ENCODE data around the gene PRCD. TPM values are rescaled to one million over a fixed set of nuclear protein-coding genes. Genes with fewer than 3 reads are reported as not detected.
A peak's percentile ranks its signal among the peaks of the same experiment; 100 is the strongest.

The PRCD gene
- total and polyA plus RNA-seq, 8 donors = 0.72 to 12.2 (median 4.2) TPM; not detected in 3

DNA sequence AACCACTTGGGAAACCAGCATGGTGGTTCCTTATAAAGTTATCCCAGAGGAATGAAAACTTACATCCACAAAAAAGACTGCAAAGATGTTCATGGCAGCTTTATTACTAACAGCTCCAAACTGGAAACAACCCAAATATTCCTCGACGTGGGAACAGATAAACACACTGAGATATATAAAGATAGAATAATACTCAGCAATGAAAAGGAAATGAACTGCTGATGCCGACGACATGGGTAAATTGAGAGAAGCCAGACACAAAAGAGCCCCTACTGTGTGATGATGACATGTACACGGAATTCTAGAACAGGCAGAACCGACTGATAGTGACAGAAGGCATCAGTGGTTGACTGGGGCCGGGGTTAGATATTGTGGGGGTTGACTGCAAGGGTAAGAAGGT, 9.7 kb downstream of the PRCD start:
- Histone ChIP-seq H3K4me3 (no peak overlapping the region), H3K9me3 (no peaks in the 10 kb centered on the region), H3K4me1 (peaks cover 42 to 66% (median 56%) of the 10 kb centered on the region in 4 donors), H3K36me3 (no peaks in the 10 kb centered on the region), H3K27ac (peak overlapping the region in 1 of 5 donors; percentile 74), H3K27me3 (peaks cover 0 to 10% (median 0%) of the 10 kb centered on the region in 3 donors)
- TF ChIP-seq EP300 (IDR thresholded peaks at IDR 0.05) (no peak), POLR2A (IDR thresholded peaks at IDR 0.05) (no peak), POLR2AphosphoS5 (IDR thresholded peaks at IDR 0.05) (no peak)
- TF ChIP-seq, protein P1, sequence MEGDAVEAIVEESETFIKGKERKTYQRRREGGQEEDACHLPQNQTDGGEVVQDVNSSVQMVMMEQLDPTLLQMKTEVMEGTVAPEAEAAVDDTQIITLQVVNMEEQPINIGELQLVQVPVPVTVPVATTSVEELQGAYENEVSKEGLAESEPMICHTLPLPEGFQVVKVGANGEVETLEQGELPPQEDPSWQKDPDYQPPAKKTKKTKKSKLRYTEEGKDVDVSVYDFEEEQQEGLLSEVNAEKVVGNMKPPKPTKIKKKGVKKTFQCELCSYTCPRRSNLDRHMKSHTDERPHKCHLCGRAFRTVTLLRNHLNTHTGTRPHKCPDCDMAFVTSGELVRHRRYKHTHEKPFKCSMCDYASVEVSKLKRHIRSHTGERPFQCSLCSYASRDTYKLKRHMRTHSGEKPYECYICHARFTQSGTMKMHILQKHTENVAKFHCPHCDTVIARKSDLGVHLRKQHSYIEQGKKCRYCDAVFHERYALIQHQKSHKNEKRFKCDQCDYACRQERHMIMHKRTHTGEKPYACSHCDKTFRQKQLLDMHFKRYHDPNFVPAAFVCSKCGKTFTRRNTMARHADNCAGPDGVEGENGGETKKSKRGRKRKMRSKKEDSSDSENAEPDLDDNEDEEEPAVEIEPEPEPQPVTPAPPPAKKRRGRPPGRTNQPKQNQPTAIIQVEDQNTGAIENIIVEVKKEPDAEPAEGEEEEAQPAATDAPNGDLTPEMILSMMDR (IDR thresholded peaks at IDR 0.05) = no peak
- no peak for DNase-seq
- WGBS, 5 donors = 65 to 74% (median 73%) methylated on average over 7 of the region's 7 CpGs
- intact Hi-C loops (cut with DNase I; ENCODE audit: low total_unique reads) = no loop called here

DNA sequence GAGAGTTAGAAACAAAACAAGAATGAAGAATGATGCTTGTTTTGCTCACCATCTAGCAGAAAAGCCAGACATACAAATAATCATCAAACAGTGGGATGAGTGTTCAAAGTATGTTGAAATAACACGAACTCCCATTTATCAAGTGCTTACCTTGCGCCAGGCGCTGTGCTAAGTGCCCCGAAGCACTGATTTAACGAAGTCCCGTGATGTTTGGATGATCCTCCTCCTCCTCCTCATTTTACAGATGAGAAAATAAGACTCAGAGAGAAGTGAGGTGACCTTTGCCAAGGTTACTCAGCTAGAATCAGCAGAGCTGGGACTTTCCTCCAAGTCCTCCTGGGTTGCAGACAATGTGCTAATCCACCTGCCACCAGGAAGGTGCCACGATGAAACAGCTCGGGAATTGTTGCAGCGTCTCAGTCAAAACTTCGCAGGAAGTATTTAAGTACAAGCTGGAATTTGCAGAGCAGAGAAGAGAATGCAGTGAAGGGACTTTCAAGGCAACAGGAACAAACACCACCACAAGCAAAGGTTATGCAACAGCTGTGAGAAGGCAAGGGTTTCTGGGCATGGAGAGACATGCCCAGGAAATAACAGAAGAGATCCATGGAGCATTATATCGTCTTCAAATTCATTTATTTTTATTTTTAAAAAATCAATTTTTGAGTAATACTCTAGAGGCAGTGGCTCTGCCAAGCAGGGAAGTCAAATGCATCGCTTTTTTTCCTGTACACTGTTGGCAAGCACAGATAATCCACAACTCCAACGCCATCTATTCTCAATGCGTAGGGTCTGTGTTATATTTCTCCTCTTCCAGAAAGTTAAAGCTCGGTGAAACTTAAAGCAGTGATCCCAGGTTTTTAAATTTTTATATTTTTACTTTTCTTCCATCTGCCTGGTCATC, 11.1 kb downstream of the PRCD start:
- WGBS, 5 donors = 40 to 49% (median 44%) methylated on average over 15 of the region's 15 CpGs
- Histone ChIP-seq H3K36me3 (no peaks in the 10 kb centered on the region), H3K4me1 (peaks cover 31 to 59% (median 43%) of the 10 kb centered on the region in 4 donors), H3K27me3 (no peaks in the 10 kb centered on the region), H3K9me3 (no peaks in the 10 kb centered on the region), H3K4me3 (no peak overlapping the region), H3K27ac (peak overlapping the region in 4 of 5 donors; percentile 4 to 65 (median 35))
- TF ChIP-seq, protein P1 (IDR thresholded peaks at IDR 0.05) = no peak
- TF ChIP-seq POLR2A (IDR thresholded peaks at IDR 0.05) (no peak), EP300 (IDR thresholded peaks at IDR 0.05) (no peak), POLR2AphosphoS5 (IDR thresholded peaks at IDR 0.05) (no peak)
- no peak for DNase-seq
- intact Hi-C loops (cut with DNase I; ENCODE audit: low total_unique reads) = no loop called here

DNA sequence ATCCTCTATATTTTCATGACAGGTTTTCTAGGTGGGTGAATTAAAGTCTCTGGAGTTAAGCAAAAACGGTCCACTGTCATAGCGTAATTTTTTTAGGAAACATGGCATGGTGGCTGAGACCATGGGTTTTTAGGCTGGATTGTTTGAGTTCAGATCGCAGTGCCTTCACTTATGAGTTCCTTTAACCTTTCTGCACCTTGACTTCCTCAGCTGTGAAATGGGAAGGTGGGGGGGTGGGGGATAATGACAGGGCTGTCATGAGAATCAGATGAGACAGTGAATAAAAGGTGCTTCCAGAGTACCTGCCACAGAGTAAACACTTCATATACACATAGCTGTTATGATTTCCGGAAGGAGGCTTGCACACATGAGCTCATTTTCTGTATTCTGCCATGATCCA, 11.8 kb downstream of the PRCD start:
- Histone ChIP-seq H3K9me3 (no peaks in the 10 kb centered on the region), H3K4me1 (peaks cover 24 to 57% (median 41%) of the 10 kb centered on the region in 4 donors), H3K36me3 (no peaks in the 10 kb centered on the region), H3K27me3 (no peaks in the 10 kb centered on the region), H3K27ac (no peak overlapping the region), H3K4me3 (no peak overlapping the region)
- TF ChIP-seq, protein P1 (IDR thresholded peaks at IDR 0.05) = no peak
- no peak for TF ChIP-seq POLR2AphosphoS5 (IDR thresholded peaks at IDR 0.05)
- no peak for TF ChIP-seq EP300 (IDR thresholded peaks at IDR 0.05)
- no peak for TF ChIP-seq POLR2A (IDR thresholded peaks at IDR 0.05)
- no peak for DNase-seq
- intact Hi-C loops (cut with DNase I; ENCODE audit: low total_unique reads) = no loop called here
- WGBS, 5 donors = 75 to 92% (median 88%) methylated on average over 4 of the region's 4 CpGs

DNA sequence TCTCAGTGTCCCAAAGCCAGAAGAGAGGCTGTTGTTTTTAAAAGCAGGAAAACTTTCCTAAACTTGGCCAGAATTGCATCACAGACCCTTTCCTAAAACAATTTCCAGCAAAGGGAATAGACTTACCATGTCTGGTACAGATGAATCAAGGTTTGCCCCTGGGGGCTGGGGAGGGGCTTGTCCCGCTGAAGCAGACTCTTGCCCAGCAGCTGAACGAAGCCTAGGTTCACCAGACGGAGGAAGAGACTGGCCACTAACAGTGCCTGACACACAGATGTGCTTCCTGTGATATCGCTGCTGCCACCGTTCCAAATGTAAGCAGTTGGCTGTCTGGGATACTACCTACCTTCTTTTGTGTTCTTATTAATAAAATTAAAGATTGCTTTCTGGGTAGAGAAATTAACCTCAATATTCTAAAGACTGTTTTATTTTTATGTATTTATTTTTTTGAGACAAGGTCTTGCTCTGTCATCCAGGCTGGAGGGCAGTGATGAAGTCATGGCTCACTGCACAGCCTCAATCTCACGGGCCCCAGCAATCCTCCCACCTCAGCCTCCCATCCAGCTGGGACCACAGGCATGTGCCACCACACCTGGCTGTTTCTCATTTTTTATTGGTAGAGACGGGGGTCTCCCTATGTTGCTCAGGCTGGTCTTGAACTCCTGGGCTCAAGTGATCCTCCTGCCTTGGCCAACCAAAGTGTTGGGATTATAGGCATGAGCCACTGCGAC, 13.5 kb downstream of the PRCD start:
- Histone ChIP-seq H3K4me3 (no peak overlapping the region), H3K9me3 (no peaks in the 10 kb centered on the region), H3K36me3 (no peaks in the 10 kb centered on the region), H3K27me3 (no peaks in the 10 kb centered on the region), H3K4me1 (peaks cover 8 to 48% (median 34%) of the 10 kb centered on the region in 4 donors), H3K27ac (no peak overlapping the region)
- 87 to 96% (median 90%) methylated on average over 8 of the region's 8 CpGs for WGBS, 5 donors
- TF ChIP-seq, protein P1 (IDR thresholded peaks at IDR 0.05) = no peak
- TF ChIP-seq POLR2AphosphoS5 (IDR thresholded peaks at IDR 0.05) = no peak
- TF ChIP-seq POLR2A (IDR thresholded peaks at IDR 0.05) = no peak
- TF ChIP-seq EP300 (IDR thresholded peaks at IDR 0.05) = no peak
- intact Hi-C loops (cut with DNase I; ENCODE audit: low total_unique reads) = no loop called here
- DNase-seq = no peak

All from stomach (tissue), 9 donors.